H1 (cell line): Measurements from ENCODE around the gene EXD3.
"Not testable (repeated sequence)": the region's sequence is repeated elsewhere in the genome, so short reads cannot be mapped to it uniquely, and the experiment has no call there.

Source experiments
- CEBPB ChIP-seq: IDR thresholded peaks from 2 replicates; pipeline ENCODE4 v1.6.1; 2012; ENCODE audit warnings: low read depth, low read length
- EP300 ChIP-seq, 2 experiments: IDR thresholded peaks; 1 replicate in 1 of 2; 2 replicates in 1 of 2; pipeline ENCODE4 v1.6.1; 2011 to 2012; ENCODE audit warnings: low read depth in 2 of 2, low read length in 2 of 2, mild to moderate bottlenecking in 2 of 2, borderline replicate concordance in 1 of 2, inconsistent platforms in 1 of 2, moderate library complexity in 1 of 2
- EZH2 ChIP-seq: fragments of 200-600 bp; sonication (generic); IDR thresholded peaks from 2 replicates; pipeline ENCODE4 v1.7.1; 2012; ENCODE audit warnings: low read depth, mild to moderate bottlenecking, moderate library complexity, low read length, inconsistent platforms; ENCODE audit not compliant: severe bottlenecking
- KDM1A ChIP-seq: fragments of 200-600, 300-600 bp; sonication (generic); IDR thresholded peaks from 2 replicates; pipeline ENCODE4 v1.7.1; 2016; ENCODE audit warnings: mild to moderate bottlenecking, low read length, borderline replicate concordance
- POLR2A ChIP-seq, 2 experiments: IDR thresholded peaks; 1 replicate in 1 of 2; 2 replicates in 1 of 2; pipeline ENCODE4 v1.6.1; 2011; ENCODE audit warnings: low read depth in 2 of 2, low read length in 2 of 2, mild to moderate bottlenecking in 2 of 2; ENCODE audit errors: control extremely low read depth in 1 of 2
- SP1 ChIP-seq: IDR thresholded peaks from 2 replicates; pipeline ENCODE4 v1.6.1; 2011; ENCODE audit warnings: low read depth, low read length
- TAF1 ChIP-seq: IDR thresholded peaks from 2 replicates; pipeline ENCODE4 v1.6.1; 2011; ENCODE audit warnings: mild to moderate bottlenecking, low read depth, low read length
- TBP ChIP-seq: IDR thresholded peaks from 2 replicates; pipeline ENCODE4 v1.6.1; 2011; ENCODE audit warnings: low read depth, low read length, improper control_type of control experiment
- ZNF274 ChIP-seq: IDR thresholded peaks from 2 replicates; pipeline ENCODE4 v1.7.0; 2012; ENCODE audit warnings: low read length, borderline replicate concordance; ENCODE audit errors: extremely low read depth
- TF ChIP-seq, protein P1 (sequence below), 3 experiments: IDR thresholded peaks; 1 replicate in 2 of 3; 2 replicates in 1 of 3; pipeline versions ENCODE4 v1.5.1 to v1.6.1; 2011; ENCODE audit warnings: low read length in 3 of 3, mild to moderate bottlenecking in 3 of 3, inconsistent platforms in 2 of 3, low read depth in 1 of 3, moderate library complexity in 1 of 3; ENCODE audit not compliant: insufficient read depth in 1 of 3; ENCODE audit errors: control extremely low read depth in 1 of 3

DNA sequence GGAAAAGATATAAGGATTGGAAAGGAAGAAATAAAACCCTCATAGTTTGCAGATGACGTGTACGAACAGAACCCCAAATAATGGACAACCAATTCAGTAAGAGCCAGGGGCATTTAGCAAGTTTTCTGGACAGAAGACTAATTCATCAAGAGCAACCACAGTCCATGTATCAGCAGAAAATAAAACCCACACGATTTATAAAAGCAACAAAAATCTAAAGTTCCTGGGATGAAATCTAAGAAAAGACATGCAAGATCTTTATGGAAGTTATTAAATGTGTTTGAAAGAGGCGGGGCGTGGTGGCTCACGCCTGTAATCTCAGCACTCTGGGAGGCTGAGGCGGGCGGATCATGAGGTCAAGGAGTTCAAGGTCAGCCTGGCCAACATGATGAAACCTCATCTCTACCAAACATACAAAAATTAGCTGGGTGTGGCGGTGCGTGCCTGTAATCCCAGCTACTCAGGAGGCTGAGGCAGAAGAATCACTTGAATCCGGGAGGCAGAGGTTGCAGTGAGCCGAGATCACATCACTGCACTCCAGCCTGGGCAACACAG is 83.0 kb downstream of the EXD3 start:
- TF ChIP-seq EZH2; TBP; CEBPB; POLR2A (IDR thresholded peaks at IDR 0.05; ENCODE audit: control extremely low read depth in 1 of 2, low read depth in 2 of 2, low read length in 2 of 2); EP300 (IDR thresholded peaks at IDR 0.05; ENCODE audit: borderline replicate concordance in 1 of 2, low read depth in 2 of 2, low read length in 2 of 2); KDM1A; TAF1; SP1; ZNF274: not testable (repeated sequence)
- TF ChIP-seq, protein P1, sequence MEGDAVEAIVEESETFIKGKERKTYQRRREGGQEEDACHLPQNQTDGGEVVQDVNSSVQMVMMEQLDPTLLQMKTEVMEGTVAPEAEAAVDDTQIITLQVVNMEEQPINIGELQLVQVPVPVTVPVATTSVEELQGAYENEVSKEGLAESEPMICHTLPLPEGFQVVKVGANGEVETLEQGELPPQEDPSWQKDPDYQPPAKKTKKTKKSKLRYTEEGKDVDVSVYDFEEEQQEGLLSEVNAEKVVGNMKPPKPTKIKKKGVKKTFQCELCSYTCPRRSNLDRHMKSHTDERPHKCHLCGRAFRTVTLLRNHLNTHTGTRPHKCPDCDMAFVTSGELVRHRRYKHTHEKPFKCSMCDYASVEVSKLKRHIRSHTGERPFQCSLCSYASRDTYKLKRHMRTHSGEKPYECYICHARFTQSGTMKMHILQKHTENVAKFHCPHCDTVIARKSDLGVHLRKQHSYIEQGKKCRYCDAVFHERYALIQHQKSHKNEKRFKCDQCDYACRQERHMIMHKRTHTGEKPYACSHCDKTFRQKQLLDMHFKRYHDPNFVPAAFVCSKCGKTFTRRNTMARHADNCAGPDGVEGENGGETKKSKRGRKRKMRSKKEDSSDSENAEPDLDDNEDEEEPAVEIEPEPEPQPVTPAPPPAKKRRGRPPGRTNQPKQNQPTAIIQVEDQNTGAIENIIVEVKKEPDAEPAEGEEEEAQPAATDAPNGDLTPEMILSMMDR (IDR thresholded peaks at IDR 0.05; ENCODE audit: control extremely low read depth in 1 of 3, insufficient read depth in 1 of 3, low read depth in 1 of 3, low read length in 3 of 3) = not testable (repeated sequence)
